HPDE6-E6E7 (cell line): ENCODE data around the gene FARP1.

Experiments
- DNase-seq: peaks from one replicate; pipeline ENCODE4 v3.0.0; 2011; ENCODE audit warnings: missing footprints; ENCODE audit errors: extremely low spot score

Gene FARP1

GRCh38 chr13:98442391-98443230 is 299.7 kb downstream of the FARP1 start:
- no peak for DNase-seq

DNA sequence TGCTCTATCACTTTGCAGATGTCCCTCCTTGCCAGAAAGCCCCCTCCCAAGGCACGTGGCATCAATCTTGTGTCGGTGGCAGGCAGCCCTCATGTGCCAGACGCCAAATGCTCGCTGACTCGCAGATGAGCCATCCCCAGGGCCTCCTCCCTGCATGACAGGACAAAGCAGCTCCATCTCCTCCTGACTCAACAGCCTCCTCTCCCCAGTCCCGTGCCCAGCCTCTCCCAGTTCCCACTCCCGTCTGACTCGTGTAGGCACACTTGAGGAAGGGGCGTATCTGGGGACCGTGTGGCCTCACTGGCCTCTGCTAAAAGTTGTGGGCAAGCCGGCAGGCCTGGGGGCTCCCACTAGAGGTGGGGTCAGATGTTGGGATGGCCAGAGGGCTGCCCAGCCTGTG is 300.4 kb downstream of the FARP1 start:
- DNase-seq: peak; percentile 94

- DNase-seq: no peak
Observed at GRCh38 chr13:98443800-98444325, 301.0 kb downstream of the FARP1 start.

DNA sequence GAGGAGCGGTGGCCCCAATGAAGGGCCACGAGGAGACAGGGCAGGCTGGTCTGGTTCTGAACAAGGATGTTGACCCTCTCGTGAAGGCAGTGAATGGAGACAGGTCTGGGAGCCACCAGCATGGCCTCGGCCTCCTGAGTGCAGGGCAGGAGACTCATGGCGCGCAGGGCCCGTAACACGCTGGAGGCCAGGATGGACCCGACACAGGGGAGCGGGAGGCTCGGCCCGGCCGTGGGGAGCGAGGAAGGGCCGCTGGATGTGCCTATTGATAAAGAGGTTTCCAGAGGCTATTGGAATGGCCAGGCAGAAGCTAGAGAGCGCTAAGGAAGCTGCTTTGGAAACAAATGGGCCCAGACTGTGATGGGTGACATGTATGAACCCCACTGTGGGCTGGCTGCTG is 301.5 kb downstream of the FARP1 start:
- DNase-seq: no peak

- peak; percentile 71 for DNase-seq
Observed at GRCh38 chr13:98445340-98446233, 302.7 kb downstream of the FARP1 start.

- no peak for DNase-seq
Observed at GRCh38 chr13:98446234-98446621, 303.3 kb downstream of the FARP1 start.

GRCh38 chr13:98447130-98447529 is 304.2 kb downstream of the FARP1 start:
- DNase-seq: no peak

GRCh38 chr13:98447881-98448641 is 305.2 kb downstream of the FARP1 start:
- peak; percentile 26 for DNase-seq

DNA sequence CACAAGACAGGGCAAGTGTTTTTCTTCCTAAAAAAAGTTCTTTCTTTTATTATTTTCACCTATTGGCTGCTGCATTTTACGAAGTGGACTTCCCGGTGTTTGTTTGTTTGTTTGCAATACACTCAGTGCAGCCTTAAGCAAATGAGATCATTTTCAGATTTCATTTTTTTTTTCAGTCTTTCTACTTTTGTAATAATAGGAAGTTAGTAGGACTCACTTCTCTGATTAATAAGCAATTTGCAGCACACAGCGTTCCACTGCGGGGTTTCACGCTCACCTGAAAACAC is 305.7 kb downstream of the FARP1 start:
- no peak for DNase-seq

DNA sequence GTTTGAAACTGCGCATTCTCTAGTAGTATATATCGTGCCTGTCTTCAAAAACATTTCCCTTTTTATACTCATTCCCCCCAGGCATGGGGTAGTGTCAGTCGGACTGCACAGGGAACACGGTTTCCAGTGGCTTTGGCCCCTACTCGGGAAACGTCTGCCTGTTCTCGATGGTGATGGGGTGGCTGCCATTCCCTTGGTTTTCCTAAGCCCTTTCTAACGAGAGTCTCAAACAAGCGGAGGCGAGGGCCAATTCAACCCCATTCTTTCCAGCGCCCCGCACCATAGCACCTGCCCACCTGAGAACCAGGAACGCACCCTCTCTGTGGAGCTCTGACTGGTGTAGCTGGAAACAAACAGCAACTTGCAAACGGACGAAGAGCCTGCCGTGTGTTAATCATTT is 306.4 kb downstream of the FARP1 start:
- DNase-seq: no peak

GRCh38 chr13:98450026-98450425 is 307.1 kb downstream of the FARP1 start:
- no peak for DNase-seq

DNA sequence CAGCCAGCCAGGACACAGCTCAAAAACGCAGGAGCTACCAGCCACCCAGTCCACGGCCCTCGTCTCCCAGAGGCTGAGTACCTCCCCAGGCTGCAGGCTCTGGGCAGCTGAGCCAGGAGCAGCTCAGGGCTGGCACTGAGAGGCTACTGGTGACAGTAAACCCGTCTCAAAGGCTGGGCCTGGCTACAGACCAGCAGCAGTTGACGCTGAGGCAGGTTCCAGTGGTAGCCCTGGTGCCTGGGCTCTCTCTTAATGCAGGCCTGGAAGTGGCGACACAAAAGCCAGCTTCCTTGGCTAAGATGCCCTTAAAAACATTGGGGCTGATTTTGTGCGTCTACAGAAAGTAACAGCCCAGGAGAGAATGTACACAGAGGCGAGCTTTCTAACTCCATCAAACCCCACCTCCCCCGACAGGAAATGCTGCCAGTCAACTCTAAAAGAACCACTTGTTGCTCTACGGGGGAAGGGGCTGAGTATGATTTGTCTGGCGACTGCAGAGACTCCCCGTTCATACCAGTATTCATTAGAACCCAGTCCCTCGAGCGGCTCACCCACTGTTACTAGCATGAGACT is 307.7 kb downstream of the FARP1 start:
- no peak for DNase-seq

DNA sequence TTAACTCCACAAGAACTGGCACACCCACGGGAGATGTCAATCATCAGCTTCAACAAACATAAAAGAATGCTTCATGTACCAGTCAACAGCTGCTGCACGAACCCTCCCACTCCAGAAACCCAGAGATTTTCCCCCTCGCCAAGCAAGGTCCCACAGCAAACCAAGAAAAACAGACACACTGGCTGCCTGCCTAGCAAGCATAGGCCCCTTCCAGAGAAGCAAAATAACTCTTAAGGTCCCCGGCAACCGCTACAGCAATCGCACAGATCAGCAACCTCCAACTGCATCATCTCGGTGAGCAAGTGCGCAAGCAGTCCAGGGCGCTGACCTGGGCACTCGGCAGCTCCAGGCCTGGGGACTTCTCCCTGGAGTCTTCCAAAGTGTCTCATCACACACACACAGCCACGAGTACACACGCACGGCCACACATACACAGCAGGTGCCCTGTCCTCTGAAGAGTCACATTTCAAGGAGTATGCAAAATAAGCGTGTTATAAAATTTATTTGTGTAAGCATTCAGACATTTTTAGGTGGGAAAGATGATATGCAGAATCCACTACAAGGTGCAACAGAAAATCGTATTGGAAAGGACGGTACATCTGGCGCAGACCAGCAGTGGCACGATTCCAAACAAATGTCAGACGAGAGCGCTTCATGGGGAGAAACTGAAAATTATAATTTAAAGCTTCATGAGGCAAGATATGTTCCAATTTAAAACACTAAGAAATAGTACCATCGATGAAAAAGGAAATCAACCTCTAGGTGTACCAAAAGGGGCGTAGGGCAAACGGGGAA is 309.0 kb downstream of the FARP1 start:
- no peak for DNase-seq

- DNase-seq: no peak
Observed at GRCh38 chr13:98452851-98453843, 310.3 kb downstream of the FARP1 start.

- DNase-seq: no peak
Observed at GRCh38 chr13:98454389-98454881, 311.5 kb downstream of the FARP1 start.

- DNase-seq: no peak
Observed at GRCh38 chr13:98456413-98456845, 313.5 kb downstream of the FARP1 start.

DNA sequence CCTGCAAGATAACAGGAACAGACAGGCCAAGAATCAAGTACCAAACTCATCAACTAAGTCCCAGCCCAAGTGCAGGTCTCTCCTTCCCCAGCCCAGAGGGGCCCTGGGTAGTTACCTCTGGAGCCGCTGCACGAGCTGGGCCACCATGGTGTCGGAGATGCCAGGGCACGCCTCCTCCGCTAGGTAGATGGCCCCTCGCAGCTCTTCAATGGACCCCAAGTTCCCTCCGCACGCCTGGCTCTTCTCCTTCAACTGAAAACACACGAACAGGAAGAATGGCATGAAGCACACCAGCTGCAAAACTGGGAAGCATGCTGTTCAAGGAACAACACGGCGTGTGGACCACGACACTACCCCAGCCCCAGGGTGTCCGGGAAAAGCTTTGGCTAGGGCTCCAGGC is 314.2 kb downstream of the FARP1 start:
- DNase-seq: no peak

DNA sequence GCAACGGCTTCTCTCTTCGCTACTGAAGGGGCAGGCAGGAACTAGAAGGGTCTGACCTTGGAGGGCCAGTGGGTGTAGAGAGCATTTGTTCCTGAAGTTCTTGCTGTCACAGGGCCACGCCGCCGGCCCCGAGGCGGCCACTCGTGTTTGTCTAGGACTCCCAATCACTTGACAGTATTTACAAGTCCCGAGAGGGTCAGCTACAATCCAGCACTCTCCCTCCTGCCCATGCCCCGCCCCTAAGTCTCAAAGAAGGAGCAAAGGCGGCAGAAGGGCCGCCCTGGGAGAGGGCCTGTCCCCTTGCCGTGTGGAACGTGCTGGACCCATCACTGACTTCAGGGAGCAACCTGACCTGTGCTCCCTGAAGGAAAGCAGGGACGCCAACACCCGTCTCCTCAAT is 315.5 kb downstream of the FARP1 start:
- no peak for DNase-seq

- DNase-seq: no peak
Observed at GRCh38 chr13:98459171-98459681, 316.3 kb downstream of the FARP1 start.
